BJ (cell line): ENCODE measurements around the gene CDC42EP3. TPM values are rescaled to one million over a fixed set of nuclear protein-coding genes. Genes with fewer than 3 reads are reported as not detected.

Experiments used
- CTCF ChIA-PET: fragments of 350-600 bp; formaldehyde crosslinking; extraction: SDS; loops from one replicate; lab custom pipeline; 2021; ENCODE audit warnings: antibody characterized with exemption, inconsistent platforms; lab: Yijun Ruan, JAX
- POLR2A ChIA-PET: fragments of 300-600 bp; sonication (Branson Sonifier 250); formaldehyde crosslinking; extraction: SDS; loops from one replicate; lab custom pipeline; 2021; ENCODE audit warnings: antibody characterized with exemption; lab: Charles Lee
- DNase-seq: peaks from one replicate; pipeline ENCODE4 v3.0.0-alpha.2; 2011; ENCODE audit warnings: low read depth
- H3K27me3 ChIP-seq: 2 replicates; pipeline ENCODE4 v1.6.0; 2011; ENCODE audit warnings: low read length; ENCODE audit not compliant: control insufficient read depth, insufficient read depth
- H3K36me3 ChIP-seq: 2 replicates; pipeline ENCODE4 v1.5.1; 2011; ENCODE audit warnings: low read length; ENCODE audit not compliant: control insufficient read depth, insufficient read depth
- H3K4me3 ChIP-seq: 2 replicates; pipeline ENCODE4 v1.5.1; 2011; ENCODE audit warnings: low read depth, mild to moderate bottlenecking, control low read depth, low read length
- polyA plus RNA-seq: library from polyadenylated mRNA; depleted of rRNA; stranded (reverse); fragments of >200 nt; gene quantifications from 2 replicates; pipeline ENCODE4 v1.2.3, GENCODE V29; 2011
- TF ChIP-seq, protein P1 (sequence below): IDR thresholded peaks from 2 replicates; pipeline ENCODE4 v1.5.1; 2011; ENCODE audit warnings: low read depth, mild to moderate bottlenecking, control low read depth, inconsistent platforms, low read length, moderate library complexity; ENCODE audit not compliant: insufficient read depth

CDC42EP3 gene
- polyA plus RNA-seq, 1 experiment = 191 TPM

DNA sequence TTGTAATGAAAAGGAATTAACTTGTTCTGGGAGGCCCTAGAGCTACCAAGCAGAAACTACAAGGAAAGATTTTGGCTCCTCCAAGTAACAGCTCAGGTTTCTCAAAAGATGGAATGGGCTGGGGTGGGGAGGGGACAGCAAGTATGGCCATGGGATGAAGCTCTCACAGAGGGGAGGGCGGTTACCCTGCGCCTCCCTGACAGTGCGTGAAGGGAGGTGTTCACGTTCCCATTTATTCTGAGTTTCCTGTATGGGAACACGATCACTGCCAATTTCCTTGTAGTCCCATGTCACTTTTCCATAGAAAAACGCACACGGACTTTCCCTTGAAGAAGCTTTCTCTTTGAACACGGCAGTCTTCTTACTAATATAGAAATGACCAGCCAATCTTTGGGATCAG is 17.0 kb downstream of the CDC42EP3 start:
- Histone ChIP-seq H3K27me3 (no peaks in the 10 kb centered on the region), H3K4me3 (no peak overlapping the region), H3K36me3 (peaks cover 14% of the 10 kb centered on the region)
- ChIA-PET POLR2A (interaction anchor here (0.5 to 1.3 kb wide), 3 partner anchors 10 to 173 kb away, joined by 3 to 9 read pairs (median 4); no protein-coding TSS in a partner anchor), CTCF (interaction anchor here (0.7 to 4.5 kb wide), 5 partner anchors 11 to 259 kb away, joined by 3 to 27 read pairs (median 3); no protein-coding TSS in a partner anchor)
- TF ChIP-seq, protein P1, sequence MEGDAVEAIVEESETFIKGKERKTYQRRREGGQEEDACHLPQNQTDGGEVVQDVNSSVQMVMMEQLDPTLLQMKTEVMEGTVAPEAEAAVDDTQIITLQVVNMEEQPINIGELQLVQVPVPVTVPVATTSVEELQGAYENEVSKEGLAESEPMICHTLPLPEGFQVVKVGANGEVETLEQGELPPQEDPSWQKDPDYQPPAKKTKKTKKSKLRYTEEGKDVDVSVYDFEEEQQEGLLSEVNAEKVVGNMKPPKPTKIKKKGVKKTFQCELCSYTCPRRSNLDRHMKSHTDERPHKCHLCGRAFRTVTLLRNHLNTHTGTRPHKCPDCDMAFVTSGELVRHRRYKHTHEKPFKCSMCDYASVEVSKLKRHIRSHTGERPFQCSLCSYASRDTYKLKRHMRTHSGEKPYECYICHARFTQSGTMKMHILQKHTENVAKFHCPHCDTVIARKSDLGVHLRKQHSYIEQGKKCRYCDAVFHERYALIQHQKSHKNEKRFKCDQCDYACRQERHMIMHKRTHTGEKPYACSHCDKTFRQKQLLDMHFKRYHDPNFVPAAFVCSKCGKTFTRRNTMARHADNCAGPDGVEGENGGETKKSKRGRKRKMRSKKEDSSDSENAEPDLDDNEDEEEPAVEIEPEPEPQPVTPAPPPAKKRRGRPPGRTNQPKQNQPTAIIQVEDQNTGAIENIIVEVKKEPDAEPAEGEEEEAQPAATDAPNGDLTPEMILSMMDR = no peak
- DNase-seq = no peak

DNA sequence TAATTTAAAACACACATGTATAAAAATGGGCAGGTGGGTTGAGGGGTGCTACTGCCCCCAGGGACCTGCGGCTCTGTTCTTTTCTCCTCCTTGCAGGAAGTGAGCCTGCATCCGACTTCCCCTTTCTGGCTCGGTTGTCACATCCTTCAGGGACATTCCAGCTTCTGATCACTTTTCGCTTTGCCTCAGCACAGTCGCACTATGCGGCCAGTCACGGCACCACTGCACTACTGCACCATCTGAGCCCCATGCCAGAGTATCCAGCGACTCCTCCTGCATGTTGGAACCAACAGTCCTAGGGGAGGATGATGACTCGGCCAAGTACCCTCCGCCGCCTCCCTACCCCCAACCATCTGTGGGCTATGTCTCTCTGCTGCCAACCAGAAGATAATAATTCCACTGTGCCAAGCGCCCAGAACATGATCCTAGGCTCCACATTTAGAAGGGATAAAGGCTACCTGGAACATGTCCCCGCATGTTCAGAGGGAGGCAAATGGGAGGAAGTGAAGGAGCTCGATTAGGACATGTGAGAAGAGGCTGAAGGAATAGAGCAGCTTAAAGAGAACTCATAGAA is 17.6 kb downstream of the CDC42EP3 start:
- Histone ChIP-seq H3K27me3 (no peaks in the 10 kb centered on the region), H3K36me3 (peaks cover 14% of the 10 kb centered on the region), H3K4me3 (no peak overlapping the region)
- ChIA-PET POLR2A (interaction anchor here (0.5 to 1.3 kb wide), 4 partner anchors 173 to 239 kb away, joined by 3 to 9 read pairs (median 4); no protein-coding TSS in a partner anchor), CTCF (interaction anchor here (0.7 to 4.5 kb wide), 5 partner anchors 12 to 258 kb away, joined by 3 to 27 read pairs (median 3); no protein-coding TSS in a partner anchor)
- TF ChIP-seq, protein P1 = no peak
- DNase-seq = no peak

DNA sequence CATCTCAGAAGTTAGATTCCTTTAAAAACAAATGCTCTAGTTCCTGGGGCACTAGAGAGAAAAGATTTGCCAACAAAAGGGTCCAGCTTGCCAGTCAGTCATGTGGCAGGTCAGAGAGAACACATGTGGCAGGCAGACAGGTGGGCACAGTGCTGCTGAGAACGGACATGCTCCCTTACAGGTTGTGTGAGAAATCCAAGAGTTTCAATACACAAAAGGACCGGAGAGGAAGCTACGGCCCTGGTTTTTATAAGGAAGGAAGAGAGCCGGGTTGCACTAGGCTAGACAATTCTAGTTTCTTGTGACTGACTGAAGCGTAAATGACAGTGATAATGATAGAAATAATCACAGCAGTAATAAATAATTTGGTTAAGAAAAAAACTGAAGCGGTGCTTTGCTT is 18.3 kb downstream of the CDC42EP3 start:
- TF ChIP-seq, protein P1 = no peak
- no peaks in the 10 kb centered on the region for H3K27me3 ChIP-seq
- H3K36me3 ChIP-seq = peaks cover 13% of the 10 kb centered on the region
- ChIA-PET POLR2A (interaction anchor here (0.5 to 0.6 kb wide), 2 partner anchors 176 to 238 kb away, joined by 3 read pairs; no protein-coding TSS in a partner anchor), CTCF (interaction anchor here (0.6 to 4.5 kb wide), 6 partner anchors 12 to 257 kb away, joined by 3 to 27 read pairs (median 3); no protein-coding TSS in a partner anchor)
- no peak for DNase-seq
- no peak overlapping the region for H3K4me3 ChIP-seq

DNA sequence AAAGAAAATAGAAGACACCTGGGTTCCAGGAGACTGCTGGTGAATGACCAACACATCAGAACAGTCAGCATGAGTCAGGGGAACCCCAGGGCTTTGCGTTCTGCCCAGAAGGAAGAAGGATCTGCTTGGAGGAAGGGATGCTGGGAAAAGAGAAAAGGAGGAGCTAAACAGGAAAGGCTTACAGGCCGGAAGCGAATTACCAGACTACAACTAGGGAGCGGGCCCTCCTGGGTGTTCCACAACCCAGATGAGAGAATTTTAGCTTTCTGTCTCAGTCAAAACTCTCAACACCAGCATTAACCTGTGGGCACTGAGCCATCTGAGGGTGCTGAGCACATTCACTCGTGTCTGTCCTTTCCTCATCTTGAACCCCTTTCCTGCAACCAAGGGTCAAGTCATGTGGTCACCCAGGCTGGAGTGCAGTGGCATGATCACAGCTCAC is 19.2 kb downstream of the CDC42EP3 start:
- H3K4me3 ChIP-seq = no peak overlapping the region
- H3K36me3 ChIP-seq = peaks cover 19% of the 10 kb centered on the region
- CTCF ChIA-PET = interaction anchor here (0.5 to 4.5 kb wide), 5 partner anchors 22 to 621 kb away, joined by 3 to 27 read pairs (median 3); no protein-coding TSS in a partner anchor
- POLR2A ChIA-PET = interaction anchor here (0.7 kb wide), 1 partner anchor 183 kb away, joined by 3 read pairs; no protein-coding TSS in a partner anchor
- peak; percentile 77 for DNase-seq
- no peaks in the 10 kb centered on the region for H3K27me3 ChIP-seq
- TF ChIP-seq, protein P1 = no peak

DNA sequence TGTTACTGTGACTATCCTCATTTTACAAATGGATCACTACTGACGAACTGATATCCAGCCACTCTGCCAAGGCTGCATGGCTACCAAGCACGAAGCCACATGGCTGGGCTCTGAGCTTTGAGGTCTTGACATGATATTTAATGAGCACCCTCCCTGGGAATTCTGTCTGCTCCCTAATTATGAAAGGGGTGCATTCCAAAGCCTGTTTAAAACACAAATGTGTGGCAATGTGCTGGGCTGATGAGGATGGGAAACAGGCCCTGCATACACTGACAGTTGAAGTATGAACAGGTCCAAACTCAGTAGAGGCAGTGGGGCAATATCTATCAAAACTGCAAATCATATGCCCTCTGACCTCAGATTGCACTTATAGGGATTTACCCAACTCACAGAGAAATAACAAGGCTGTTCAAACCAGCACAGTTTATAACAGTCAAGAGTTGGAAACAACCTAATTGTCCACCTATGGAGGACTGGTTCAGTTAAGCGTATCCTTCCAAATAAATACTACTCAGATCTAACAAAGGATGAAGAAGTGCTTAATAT is 20.8 kb downstream of the CDC42EP3 start:
- ChIA-PET CTCF (no interaction called here), POLR2A (no interaction called here)
- DNase-seq = no peak
- Histone ChIP-seq H3K36me3 (peaks cover 23% of the 10 kb centered on the region), H3K4me3 (no peak overlapping the region), H3K27me3 (no peaks in the 10 kb centered on the region)
- TF ChIP-seq, protein P1 = no peak
